ENCODE data around the gene MST1R.

- TF ChIP-seq CTCF (IDR thresholded peaks at IDR 0.05) = no peak
- TF ChIP-seq POLR2A (IDR thresholded peaks at IDR 0.05) = no peak
These were observed 22.9 kb downstream of the MST1R start for GRCh38 chr3:49880581-49881315.

Data from lower leg skin (tissue), 3 donors.